ENCODE data around the gene MOB1A.

MOB1A gene

DNA sequence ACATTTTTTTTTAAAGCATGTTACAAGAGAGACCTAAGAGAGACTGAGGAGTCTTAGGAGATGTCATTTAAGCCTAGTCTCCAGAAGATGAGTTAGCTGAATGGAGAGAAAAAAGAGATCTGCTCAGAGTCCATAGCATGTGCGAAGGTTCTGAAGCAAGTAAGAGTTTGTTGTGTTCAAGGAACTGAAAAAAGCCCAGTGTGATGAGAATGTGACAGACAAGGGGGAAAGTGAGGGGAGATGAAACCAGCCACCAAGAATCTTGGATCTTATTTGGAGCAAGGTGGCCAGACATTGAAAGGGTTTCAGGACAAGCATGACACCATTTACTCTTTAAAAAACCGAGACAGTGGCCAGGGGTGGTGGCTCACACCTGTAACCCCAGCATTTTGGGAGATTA, 5.2 kb upstream of the MOB1A start:
- Histone ChIP-seq H3K9me3 (ENCODE audit: control insufficient read depth in 2 of 2, low read length in 2 of 2) (no peaks in the 10 kb centered on the region), H3K27ac (ENCODE audit: low read depth in 2 of 2, low read length in 2 of 2) (no peak overlapping the region), H3K27me3 (ENCODE audit: control insufficient read depth in 2 of 2, insufficient read depth in 2 of 2, low read length in 2 of 2) (no peaks in the 10 kb centered on the region), H3K4me3 (ENCODE audit: low read length in 2 of 2) (no peak overlapping the region), H3K4me1 (ENCODE audit: control insufficient read depth in 2 of 2, insufficient read depth in 2 of 2, low read length in 2 of 2) (peaks cover 0 to 3% of the 10 kb centered on the region in 2 donors), H3K36me3 (ENCODE audit: control insufficient read depth in 2 of 2, insufficient read depth in 2 of 2, low read length in 2 of 2) (no peaks in the 10 kb centered on the region), H3K9ac (ENCODE audit: low read depth in 1 of 2, low read length in 2 of 2) (no peak overlapping the region)

DNA sequence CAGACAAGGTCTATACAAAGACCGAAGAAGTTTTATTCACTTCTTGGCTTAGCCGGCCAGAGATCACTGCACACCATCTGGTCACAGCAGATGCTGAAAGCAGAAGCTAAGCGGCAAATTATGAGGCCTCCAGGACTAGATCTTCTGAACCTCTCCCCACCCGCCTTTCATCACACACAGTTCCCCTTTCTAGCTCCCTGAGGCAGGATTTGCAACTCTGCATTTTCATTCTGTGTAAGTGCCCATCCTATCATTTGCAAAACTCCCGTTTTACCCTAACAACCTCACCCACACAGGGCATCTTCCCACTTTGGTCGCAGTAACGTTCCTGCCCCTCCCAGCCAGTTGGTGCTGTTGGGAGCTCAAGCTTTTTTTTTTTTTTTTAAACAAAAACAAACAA, 3.1 kb upstream of the MOB1A start:
- Histone ChIP-seq H3K27me3 (ENCODE audit: control insufficient read depth in 2 of 2, insufficient read depth in 2 of 2, low read length in 2 of 2) (no peaks in the 10 kb centered on the region), H3K9ac (ENCODE audit: low read depth in 1 of 2, low read length in 2 of 2) (no peak overlapping the region), H3K27ac (ENCODE audit: low read depth in 2 of 2, low read length in 2 of 2) (peak overlapping the region; percentile 3 to 4), H3K9me3 (ENCODE audit: control insufficient read depth in 2 of 2, low read length in 2 of 2) (no peaks in the 10 kb centered on the region), H3K4me1 (ENCODE audit: control insufficient read depth in 2 of 2, insufficient read depth in 2 of 2, low read length in 2 of 2) (peaks cover 4 to 8% of the 10 kb centered on the region in 2 donors), H3K36me3 (ENCODE audit: control insufficient read depth in 2 of 2, insufficient read depth in 2 of 2, low read length in 2 of 2) (no peaks in the 10 kb centered on the region), H3K4me3 (ENCODE audit: low read length in 2 of 2) (no peak overlapping the region)

DNA sequence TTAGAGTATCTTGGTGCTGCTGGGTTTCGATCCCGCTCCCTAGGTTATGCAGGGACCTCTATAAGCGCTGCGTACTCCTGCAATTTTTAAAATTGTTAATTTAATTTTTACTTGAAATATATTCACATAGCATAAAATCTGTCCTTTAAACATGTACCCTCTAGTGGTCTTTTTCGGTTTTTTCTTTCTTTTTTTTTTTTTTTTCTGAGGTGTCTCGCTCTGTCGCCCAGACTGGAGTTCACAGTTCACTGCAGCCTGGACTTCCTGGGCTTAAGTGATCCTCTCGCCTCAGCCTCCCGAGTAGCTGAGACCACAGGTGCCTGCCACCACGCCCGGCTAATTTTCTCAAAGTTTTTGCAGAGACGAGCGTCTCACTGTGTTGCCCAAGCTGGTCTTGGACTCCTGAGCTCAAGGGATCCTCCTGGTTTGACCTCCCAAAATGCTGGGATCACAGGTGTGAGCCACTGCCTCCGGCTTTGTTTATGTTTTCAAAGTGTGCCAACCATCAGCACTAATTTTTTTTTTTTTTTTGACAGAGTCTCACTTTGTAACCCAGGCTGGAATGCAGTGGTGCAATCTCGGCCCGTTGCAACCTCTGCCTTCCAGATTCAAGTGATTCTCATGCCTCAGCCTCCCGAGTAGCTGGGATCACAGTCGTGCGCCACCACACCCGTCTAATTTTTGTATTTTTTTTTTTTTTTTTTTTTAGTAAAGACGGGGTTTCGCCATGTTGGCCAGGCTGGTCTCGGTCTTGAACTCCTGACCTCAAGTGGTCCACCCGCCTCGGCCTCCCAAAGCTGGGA, 585 bp upstream of the MOB1A start:
- H3K4me3 ChIP-seq (ENCODE audit: low read length in 2 of 2) = peak overlapping the region; percentile 71 to 80
- H3K27ac ChIP-seq (ENCODE audit: low read depth in 2 of 2, low read length in 2 of 2) = peak overlapping the region in 1 of 2 donors; percentile 96
- H3K9ac ChIP-seq (ENCODE audit: low read depth in 1 of 2, low read length in 2 of 2) = peak overlapping the region; percentile 32 to 41
- H3K9me3 ChIP-seq (ENCODE audit: control insufficient read depth in 2 of 2, low read length in 2 of 2) = no peaks in the 10 kb centered on the region
- no peaks in the 10 kb centered on the region for H3K36me3 ChIP-seq (ENCODE audit: control insufficient read depth in 2 of 2, insufficient read depth in 2 of 2, low read length in 2 of 2)
- H3K4me1 ChIP-seq (ENCODE audit: control insufficient read depth in 2 of 2, insufficient read depth in 2 of 2, low read length in 2 of 2) = peaks cover 4 to 9% of the 10 kb centered on the region in 2 donors
- H3K27me3 ChIP-seq (ENCODE audit: control insufficient read depth in 2 of 2, insufficient read depth in 2 of 2, low read length in 2 of 2) = no peaks in the 10 kb centered on the region

DNA sequence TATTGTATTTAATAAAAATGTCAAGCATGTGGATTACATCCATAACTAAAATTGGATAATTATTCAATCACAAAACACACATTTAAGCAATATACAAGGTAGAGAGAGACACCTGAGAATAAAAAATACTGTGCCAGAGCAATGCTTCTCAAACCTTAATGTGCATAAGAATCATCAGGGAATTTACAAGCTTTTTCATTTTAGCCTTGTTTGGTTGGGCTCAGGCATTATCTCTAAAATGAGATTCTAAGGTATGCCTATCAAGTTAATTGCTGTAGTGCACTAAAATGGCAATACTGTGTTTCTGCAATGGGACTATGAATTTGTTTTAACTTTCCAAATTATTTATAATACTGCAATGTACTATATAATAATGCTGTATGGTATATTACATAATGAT, 983 bp downstream of the MOB1A start:
- Histone ChIP-seq H3K9me3 (ENCODE audit: control insufficient read depth in 2 of 2, low read length in 2 of 2) (no peaks in the 10 kb centered on the region), H3K27ac (ENCODE audit: low read depth in 2 of 2, low read length in 2 of 2) (peak overlapping the region; percentile 96), H3K4me1 (ENCODE audit: control insufficient read depth in 2 of 2, insufficient read depth in 2 of 2, low read length in 2 of 2) (peaks cover 4 to 9% of the 10 kb centered on the region in 2 donors), H3K9ac (ENCODE audit: low read depth in 1 of 2, low read length in 2 of 2) (peak overlapping the region; percentile 66 to 94), H3K36me3 (ENCODE audit: control insufficient read depth in 2 of 2, insufficient read depth in 2 of 2, low read length in 2 of 2) (no peaks in the 10 kb centered on the region), H3K4me3 (ENCODE audit: low read length in 2 of 2) (peak overlapping the region; percentile 71 to 80), H3K27me3 (ENCODE audit: control insufficient read depth in 2 of 2, insufficient read depth in 2 of 2, low read length in 2 of 2) (no peaks in the 10 kb centered on the region)

DNA sequence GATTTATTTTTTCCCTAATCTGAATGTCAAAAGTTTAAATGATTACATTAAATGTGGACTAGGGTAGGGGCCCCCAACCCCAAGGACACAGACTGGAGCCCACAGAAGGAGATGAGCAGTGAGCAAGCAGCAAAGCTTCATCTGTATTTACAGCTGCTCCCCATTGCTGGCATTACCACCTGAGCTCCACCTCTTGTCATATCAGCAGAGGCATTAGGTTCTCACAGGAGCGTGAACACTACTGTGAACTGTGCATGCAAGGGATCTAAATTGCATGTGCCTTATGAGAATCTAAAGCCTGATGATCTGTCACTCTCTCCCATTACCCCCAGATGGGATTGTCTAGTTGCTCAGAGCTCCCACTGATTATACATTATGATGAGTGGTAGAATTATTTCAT, 3.8 kb downstream of the MOB1A start:
- no peak overlapping the region for H3K9ac ChIP-seq (ENCODE audit: low read depth in 1 of 2, low read length in 2 of 2)
- no peak overlapping the region for H3K4me3 ChIP-seq (ENCODE audit: low read length in 2 of 2)
- H3K36me3 ChIP-seq (ENCODE audit: control insufficient read depth in 2 of 2, insufficient read depth in 2 of 2, low read length in 2 of 2) = peaks cover 4 to 15% of the 10 kb centered on the region in 2 donors
- no peaks in the 10 kb centered on the region for H3K27me3 ChIP-seq (ENCODE audit: control insufficient read depth in 2 of 2, insufficient read depth in 2 of 2, low read length in 2 of 2)
- no peaks in the 10 kb centered on the region for H3K9me3 ChIP-seq (ENCODE audit: control insufficient read depth in 2 of 2, low read length in 2 of 2)
- H3K27ac ChIP-seq (ENCODE audit: low read depth in 2 of 2, low read length in 2 of 2) = no peak overlapping the region
- H3K4me1 ChIP-seq (ENCODE audit: control insufficient read depth in 2 of 2, insufficient read depth in 2 of 2, low read length in 2 of 2) = peaks cover 4 to 9% of the 10 kb centered on the region in 2 donors

DNA sequence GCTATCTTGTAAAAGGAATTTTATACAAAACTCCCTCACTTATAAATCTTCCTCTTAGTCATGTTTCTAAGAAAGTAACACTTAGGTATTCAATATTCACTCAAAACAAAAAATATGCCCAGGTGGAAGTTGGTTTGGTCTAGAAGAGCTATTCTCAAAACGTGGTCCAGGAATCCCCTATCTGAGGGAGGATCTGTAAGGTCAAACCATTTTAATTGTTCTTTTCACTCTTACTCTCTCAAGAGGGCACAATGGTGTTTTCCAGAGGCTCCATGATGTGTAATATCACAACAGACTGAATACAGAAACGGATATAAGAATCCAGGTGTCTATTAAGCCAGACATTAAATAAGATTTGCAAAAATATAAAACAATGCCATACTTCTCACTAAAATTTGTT, 9.9 kb downstream of the MOB1A start:
- no peak overlapping the region for H3K9ac ChIP-seq (ENCODE audit: low read depth in 1 of 2, low read length in 2 of 2)
- no peak overlapping the region for H3K4me3 ChIP-seq (ENCODE audit: low read length in 2 of 2)
- H3K27ac ChIP-seq (ENCODE audit: low read depth in 2 of 2, low read length in 2 of 2) = no peak overlapping the region
- H3K4me1 ChIP-seq (ENCODE audit: control insufficient read depth in 2 of 2, insufficient read depth in 2 of 2, low read length in 2 of 2) = no peaks in the 10 kb centered on the region
- H3K9me3 ChIP-seq (ENCODE audit: control insufficient read depth in 2 of 2, low read length in 2 of 2) = no peaks in the 10 kb centered on the region
- H3K36me3 ChIP-seq (ENCODE audit: control insufficient read depth in 2 of 2, insufficient read depth in 2 of 2, low read length in 2 of 2) = peaks cover 34 to 65% of the 10 kb centered on the region in 2 donors
- H3K27me3 ChIP-seq (ENCODE audit: control insufficient read depth in 2 of 2, insufficient read depth in 2 of 2, low read length in 2 of 2) = no peaks in the 10 kb centered on the region

DNA sequence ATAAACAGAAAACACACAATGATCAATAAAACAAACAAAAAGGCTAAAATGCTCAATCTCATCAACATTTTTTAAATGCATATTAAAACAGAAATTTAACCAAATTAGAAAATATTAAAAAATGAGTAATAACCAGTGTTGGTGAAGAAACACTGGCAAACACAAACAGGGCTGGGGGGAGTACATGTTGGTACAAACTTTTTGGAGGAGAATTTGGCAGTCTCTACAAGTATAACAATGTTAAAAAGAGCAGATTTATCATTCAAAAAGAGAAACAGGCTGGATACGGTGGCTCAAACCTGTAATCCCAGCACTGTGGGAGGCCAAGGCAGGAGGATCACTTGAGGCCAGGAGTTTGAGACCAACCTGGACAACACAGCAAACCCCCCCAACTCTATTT, 13.9 kb downstream of the MOB1A start:
- H3K9me3 ChIP-seq (ENCODE audit: control insufficient read depth in 2 of 2, low read length in 2 of 2) = no peaks in the 10 kb centered on the region
- peaks cover 41 to 77% of the 10 kb centered on the region in 2 donors for H3K36me3 ChIP-seq (ENCODE audit: control insufficient read depth in 2 of 2, insufficient read depth in 2 of 2, low read length in 2 of 2)
- no peak overlapping the region for H3K27ac ChIP-seq (ENCODE audit: low read depth in 2 of 2, low read length in 2 of 2)
- H3K27me3 ChIP-seq (ENCODE audit: control insufficient read depth in 2 of 2, insufficient read depth in 2 of 2, low read length in 2 of 2) = no peaks in the 10 kb centered on the region
- no peak overlapping the region for H3K9ac ChIP-seq (ENCODE audit: low read depth in 1 of 2, low read length in 2 of 2)
- no peak overlapping the region for H3K4me3 ChIP-seq (ENCODE audit: low read length in 2 of 2)
- H3K4me1 ChIP-seq (ENCODE audit: control insufficient read depth in 2 of 2, insufficient read depth in 2 of 2, low read length in 2 of 2) = no peaks in the 10 kb centered on the region

DNA sequence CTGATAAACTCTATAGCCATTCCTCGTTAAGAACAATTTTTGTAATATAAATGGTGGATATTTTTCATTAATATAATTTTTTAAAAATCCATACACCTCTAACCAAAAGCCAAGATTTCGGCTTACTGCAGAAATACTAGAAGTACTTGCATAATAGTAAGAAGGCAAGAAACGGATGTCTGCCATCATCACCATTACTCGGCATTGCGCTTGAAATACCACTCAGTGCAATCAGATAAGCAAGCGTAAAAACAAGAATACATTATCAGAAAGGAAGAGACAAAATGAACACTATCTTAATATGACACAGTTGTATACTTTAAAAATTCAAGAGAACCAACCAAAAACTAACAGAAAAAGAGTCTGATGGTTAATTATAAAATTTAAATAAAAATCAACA, 15.7 kb downstream of the MOB1A start:
- no peaks in the 10 kb centered on the region for H3K27me3 ChIP-seq (ENCODE audit: control insufficient read depth in 2 of 2, insufficient read depth in 2 of 2, low read length in 2 of 2)
- H3K27ac ChIP-seq (ENCODE audit: low read depth in 2 of 2, low read length in 2 of 2) = no peak overlapping the region
- no peaks in the 10 kb centered on the region for H3K4me1 ChIP-seq (ENCODE audit: control insufficient read depth in 2 of 2, insufficient read depth in 2 of 2, low read length in 2 of 2)
- H3K9me3 ChIP-seq (ENCODE audit: control insufficient read depth in 2 of 2, low read length in 2 of 2) = no peaks in the 10 kb centered on the region
- H3K4me3 ChIP-seq (ENCODE audit: low read length in 2 of 2) = no peak overlapping the region
- H3K9ac ChIP-seq (ENCODE audit: low read depth in 1 of 2, low read length in 2 of 2) = no peak overlapping the region
- peaks cover 52 to 72% of the 10 kb centered on the region in 2 donors for H3K36me3 ChIP-seq (ENCODE audit: control insufficient read depth in 2 of 2, insufficient read depth in 2 of 2, low read length in 2 of 2)

DNA sequence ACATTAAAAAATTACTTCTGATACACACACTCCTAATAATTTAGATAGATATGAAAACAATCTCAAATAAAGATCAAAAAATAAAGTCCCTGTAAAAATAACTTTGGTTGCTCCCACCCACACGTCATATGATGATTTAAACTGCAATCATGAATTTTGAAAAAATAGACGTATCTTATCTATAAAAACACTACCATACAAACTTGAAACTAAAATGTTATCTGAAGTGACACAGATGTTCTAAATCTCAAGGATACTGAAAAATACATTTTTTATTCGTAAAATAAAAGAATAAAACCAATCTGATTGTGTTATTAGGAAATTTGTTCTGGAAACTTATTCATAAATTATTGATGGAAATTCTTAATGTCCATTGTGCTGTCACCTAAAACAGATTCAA, 22.8 kb downstream of the MOB1A start:
- Histone ChIP-seq H3K4me1 (ENCODE audit: control insufficient read depth in 2 of 2, insufficient read depth in 2 of 2, low read length in 2 of 2) (no peaks in the 10 kb centered on the region), H3K36me3 (ENCODE audit: control insufficient read depth in 2 of 2, insufficient read depth in 2 of 2, low read length in 2 of 2) (peaks cover 51 to 60% of the 10 kb centered on the region in 2 donors), H3K27me3 (ENCODE audit: control insufficient read depth in 2 of 2, insufficient read depth in 2 of 2, low read length in 2 of 2) (no peaks in the 10 kb centered on the region), H3K9me3 (ENCODE audit: control insufficient read depth in 2 of 2, low read length in 2 of 2) (no peaks in the 10 kb centered on the region), H3K9ac (ENCODE audit: low read depth in 1 of 2, low read length in 2 of 2) (no peak overlapping the region), H3K4me3 (ENCODE audit: low read length in 2 of 2) (no peak overlapping the region), H3K27ac (ENCODE audit: low read depth in 2 of 2, low read length in 2 of 2) (no peak overlapping the region)

DNA sequence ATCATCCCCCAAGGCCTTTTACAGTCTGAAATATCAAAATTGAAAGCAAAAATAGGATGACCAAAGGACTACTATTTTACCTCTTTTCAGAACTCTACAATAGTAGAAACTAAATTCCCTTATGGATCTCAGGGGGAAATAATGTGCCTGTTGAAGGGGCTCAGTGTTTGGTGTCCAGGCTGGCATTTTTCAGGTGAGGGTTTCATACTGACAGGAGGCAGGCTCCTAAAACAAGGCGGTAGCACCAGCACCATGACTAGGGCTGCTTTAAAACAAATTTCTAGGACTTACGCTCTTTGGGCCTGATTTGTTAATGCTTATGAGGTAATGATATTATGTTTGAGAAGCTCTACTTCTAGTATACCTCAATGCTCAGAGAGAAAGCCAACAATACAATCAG, 25.7 kb downstream of the MOB1A start:
- Histone ChIP-seq H3K27me3 (ENCODE audit: control insufficient read depth in 2 of 2, insufficient read depth in 2 of 2, low read length in 2 of 2) (no peaks in the 10 kb centered on the region), H3K4me1 (ENCODE audit: control insufficient read depth in 2 of 2, insufficient read depth in 2 of 2, low read length in 2 of 2) (peaks cover 3 to 7% of the 10 kb centered on the region in 2 donors), H3K9me3 (ENCODE audit: control insufficient read depth in 2 of 2, low read length in 2 of 2) (no peaks in the 10 kb centered on the region), H3K27ac (ENCODE audit: low read depth in 2 of 2, low read length in 2 of 2) (no peak overlapping the region), H3K4me3 (ENCODE audit: low read length in 2 of 2) (no peak overlapping the region), H3K9ac (ENCODE audit: low read depth in 1 of 2, low read length in 2 of 2) (no peak overlapping the region), H3K36me3 (ENCODE audit: control insufficient read depth in 2 of 2, insufficient read depth in 2 of 2, low read length in 2 of 2) (peaks cover 30 to 46% of the 10 kb centered on the region in 2 donors)
